ENCODE data around the gene C1QL1.

- TF ChIP-seq CTCF (IDR thresholded peaks at IDR 0.05) = no peak
- no peak for TF ChIP-seq POLR2A (IDR thresholded peaks at IDR 0.05)
- TF ChIP-seq EP300 (IDR thresholded peaks at IDR 0.05) = no peak
These were observed 48.7 kb downstream of the C1QL1 start for GRCh38 chr17:44919411-44919810.

Measured in ovary (tissue), 3 donors.